ENCODE results near the gene INPP5A.
"Not testable (repeated sequence)": the region's sequence is repeated elsewhere in the genome, so short reads cannot be mapped to it uniquely, and the experiment has no call there.

GRCh38 chr10:132505546-132505945, 32.0 kb upstream of the INPP5A start:
- not testable (repeated sequence) for TF ChIP-seq POLR2AphosphoS5, POLR2A (IDR thresholded peaks at IDR 0.05; ENCODE audit: low read depth, low read length)
